Activated CD4-positive, alpha-beta T cell treated with anti-CD3 and anti-CD28 coated beads for 36 hours (primary cell): ENCODE measurements around the gene WNT8B. TPM values are rescaled to one million over a fixed set of nuclear protein-coding genes. Genes with fewer than 3 reads are reported as not detected.

Experiments
- ATAC-seq: fragments of 200-7000 bp; cut with Tn5 transposase; one replicate; pipeline ENCODE4 v1.10.0; 2021; ENCODE audit warnings: mild to moderate bottlenecking, moderate library complexity
- CTCF ChIA-PET: fragments of 350-600 bp; sonication (Branson Sonifier 250); formaldehyde crosslinking; loops from one replicate; lab custom pipeline; 2021; ENCODE audit warnings: antibody characterized with exemption; lab: Charles Lee
- POLR2A ChIA-PET: fragments of 350-600 bp; sonication (Branson Sonifier 250); formaldehyde crosslinking; loops from one replicate; lab custom pipeline; 2021; ENCODE audit warnings: antibody characterized with exemption, inconsistent platforms; lab: Charles Lee
- DNase-seq: peaks from one replicate; pipeline ENCODE4 v3.0.0-alpha.2; 2020
- H3K27ac Mint-ChIP-seq: one replicate; pipeline ENCODE4 v1.8.0; 2021; ENCODE audit warnings: mixed read lengths
- H3K27me3 Mint-ChIP-seq: one replicate; pipeline ENCODE4 v1.8.0; 2021; ENCODE audit warnings: mixed read lengths
- H3K36me3 Mint-ChIP-seq: one replicate; pipeline ENCODE4 v1.8.0; 2021; ENCODE audit warnings: low read depth, mixed read lengths
- H3K4me1 Mint-ChIP-seq: one replicate; pipeline ENCODE4 v1.8.0; 2021; ENCODE audit warnings: mixed read lengths
- H3K4me3 Mint-ChIP-seq: one replicate; pipeline ENCODE4 v1.8.0; 2021; ENCODE audit warnings: mild to moderate bottlenecking, moderate library complexity, mixed read lengths
- H3K9me3 Mint-ChIP-seq: one replicate; pipeline ENCODE4 v1.8.0; 2021; ENCODE audit warnings: low read depth, mixed read lengths
- intact Hi-C, 2 experiments: fragments of 100-400 bp; cut with DNase I in 1 of 2; cut with micrococcal nuclease in 1 of 2; formaldehyde crosslinking; loops; one replicate each; pipeline versions ENCODE4 v1.14.2 to v1.15.1; 2022 to 2024; cut with DNase I, micrococcal nuclease
- total RNA-seq, 2 experiments: library from RNA; stranded (reverse); gene quantifications; one replicate each; pipeline ENCODE4 v1.2.3, GENCODE V29; 2021

Gene WNT8B
- total RNA-seq, 2 experiments from 2014 or later, result 0.40 to 0.43 TPM

DNA sequence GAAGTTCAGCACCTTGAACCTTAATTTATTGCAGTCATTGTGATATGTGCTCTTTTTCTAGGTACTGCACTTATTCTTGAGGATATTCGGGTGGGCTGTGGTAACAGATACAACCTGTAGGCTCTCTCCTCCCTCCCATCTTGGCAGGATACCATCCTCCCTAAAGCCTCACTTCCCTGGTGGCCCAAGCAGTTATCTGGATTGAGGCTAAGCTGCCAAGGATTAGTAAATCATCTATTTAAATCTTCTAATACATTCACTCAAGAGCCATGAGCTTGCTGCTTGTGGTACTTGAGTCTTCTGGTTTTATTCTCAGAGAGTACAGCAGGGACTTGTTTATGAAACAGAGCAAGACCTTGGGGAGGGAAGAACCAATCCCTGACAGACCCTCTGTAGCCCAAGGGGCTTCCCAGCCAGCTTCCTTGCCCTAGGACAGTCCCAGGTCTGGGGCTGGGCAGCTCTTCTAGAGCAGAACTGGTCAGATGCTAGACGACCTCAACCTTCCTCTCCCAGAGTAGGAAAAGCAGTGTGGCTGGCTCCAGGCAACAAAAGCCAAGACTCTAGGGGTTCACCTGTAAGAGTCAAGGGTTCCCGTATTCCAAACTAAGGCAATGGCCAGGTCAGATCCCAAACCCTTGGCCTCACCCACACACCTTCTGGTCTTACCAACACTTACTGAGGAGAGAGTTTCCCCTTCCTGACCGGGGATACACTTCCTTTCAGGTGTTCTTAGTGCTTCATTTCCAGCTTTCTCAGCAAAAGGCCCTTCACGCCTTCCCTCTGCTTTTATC, 21.3 kb downstream of the WNT8B start:
- Mint-ChIP-seq H3K36me3 (peaks cover 6% of the 10 kb centered on the region), H3K4me3 (no peak overlapping the region), H3K27me3 (peaks cover 10% of the 10 kb centered on the region), H3K9me3 (no peaks in the 10 kb centered on the region), H3K4me1 (peaks cover 5% of the 10 kb centered on the region), H3K27ac (no peak overlapping the region)
- no peak for DNase-seq
- intact Hi-C loops, result no loop called here
- ChIA-PET CTCF (interaction anchor here (0.6 to 6.5 kb wide), 8 partner anchors 10 to 52 kb away, joined by 3 to 131 read pairs (median 20); partner anchors contain the start of genes HIF1AN and SEC31B), POLR2A (no interaction called here)
- no peak for ATAC-seq

- Mint-ChIP-seq H3K36me3 (peaks cover 15% of the 10 kb centered on the region), H3K27me3 (peaks cover 4% of the 10 kb centered on the region), H3K4me1 (peaks cover 5% of the 10 kb centered on the region), H3K4me3 (no peak overlapping the region), H3K9me3 (no peaks in the 10 kb centered on the region), H3K27ac (no peak overlapping the region)
- ChIA-PET POLR2A (no interaction called here), CTCF (interaction anchor here (0.7 to 6.5 kb wide), 4 partner anchors 9 to 306 kb away, joined by 3 to 131 read pairs (median 82); partner anchors contain the start of gene SEC31B)
- no peak for ATAC-seq
- intact Hi-C loops, result no loop called here
- no peak for DNase-seq
Observed at GRCh38 chr10:100485366-100485765, 22.6 kb downstream of the WNT8B start.

- H3K36me3 Mint-ChIP-seq, result peaks cover 16% of the 10 kb centered on the region
- H3K9me3 Mint-ChIP-seq, result no peaks in the 10 kb centered on the region
- ATAC-seq, result no peak
- no peak overlapping the region for H3K4me3 Mint-ChIP-seq
- H3K27me3 Mint-ChIP-seq, result peaks cover 2% of the 10 kb centered on the region
- POLR2A ChIA-PET, result no interaction called here
- intact Hi-C loops, result no loop called here
- peaks cover 5% of the 10 kb centered on the region for H3K4me1 Mint-ChIP-seq
- H3K27ac Mint-ChIP-seq, result no peak overlapping the region
- no peak for DNase-seq
- CTCF ChIA-PET, result interaction anchor here (0.7 to 6.5 kb wide), 5 partner anchors 9 to 307 kb away, joined by 3 to 131 read pairs (median 67); partner anchors contain the start of gene SEC31B
Observed at GRCh38 chr10:100485801-100486495, 23.1 kb downstream of the WNT8B start.

DNA sequence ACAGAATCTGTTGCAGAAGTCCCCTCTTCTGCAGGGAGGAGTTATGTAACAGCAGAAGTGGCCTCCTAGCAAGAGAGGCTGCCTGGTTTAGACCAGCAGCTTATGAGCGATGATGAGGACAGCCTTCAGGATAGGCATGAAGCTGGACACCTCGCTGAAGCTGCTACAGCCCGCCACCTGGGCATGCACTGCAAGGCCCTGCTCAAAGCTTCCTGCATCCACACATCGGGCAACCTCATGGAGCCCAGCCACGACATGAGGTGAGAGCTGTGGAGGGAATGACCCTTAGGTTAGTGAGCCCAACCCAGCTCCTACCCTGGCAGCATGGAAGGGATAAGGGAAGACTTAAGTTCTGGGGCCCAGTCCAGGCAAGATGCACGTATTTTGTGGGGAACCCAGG, 24.7 kb downstream of the WNT8B start:
- ATAC-seq, result no peak
- DNase-seq, result no peak
- intact Hi-C loops, result no loop called here
- H3K27me3 Mint-ChIP-seq, result no peaks in the 10 kb centered on the region
- ChIA-PET CTCF (interaction anchor here (0.6 to 1.3 kb wide), 4 partner anchors 10 to 176 kb away, joined by 3 to 5 read pairs (median 3); no protein-coding TSS in a partner anchor), POLR2A (interaction anchor here (0.5 kb wide), 1 partner anchor 114 kb away, joined by 3 read pairs; no protein-coding TSS in a partner anchor)
- H3K36me3 Mint-ChIP-seq, result peaks cover 23% of the 10 kb centered on the region
- no peak overlapping the region for H3K27ac Mint-ChIP-seq
- H3K9me3 Mint-ChIP-seq, result no peaks in the 10 kb centered on the region
- no peaks in the 10 kb centered on the region for H3K4me1 Mint-ChIP-seq
- H3K4me3 Mint-ChIP-seq, result no peak overlapping the region

DNA sequence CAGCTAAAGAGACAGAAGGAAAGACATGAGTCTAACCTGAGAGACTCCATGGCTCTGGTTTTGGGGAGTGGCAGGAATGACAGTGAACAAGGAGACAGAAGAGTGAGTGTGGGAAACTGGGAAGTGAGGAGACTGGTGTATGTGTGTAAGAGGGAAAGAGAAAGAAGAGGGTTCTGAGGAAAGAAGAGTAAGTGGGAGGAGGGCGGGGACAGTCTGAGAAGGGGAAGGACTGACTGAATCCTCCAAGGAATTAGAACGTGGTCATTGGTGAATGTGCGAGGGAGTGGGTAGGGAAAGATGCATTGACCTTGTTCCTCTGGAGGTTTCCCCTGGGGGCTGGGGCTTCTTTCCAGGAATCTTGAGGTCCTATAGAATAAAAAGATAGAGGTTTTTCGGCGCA, 26.6 kb downstream of the WNT8B start:
- Mint-ChIP-seq H3K4me1 (no peaks in the 10 kb centered on the region), H3K9me3 (no peaks in the 10 kb centered on the region), H3K27me3 (no peaks in the 10 kb centered on the region), H3K36me3 (peaks cover 33% of the 10 kb centered on the region), H3K4me3 (no peak overlapping the region), H3K27ac (no peak overlapping the region)
- ChIA-PET POLR2A (no interaction called here), CTCF (interaction anchor here (1.2 kb wide), 1 partner anchor 35 kb away, joined by 3 read pairs; no protein-coding TSS in a partner anchor)
- DNase-seq, result no peak
- intact Hi-C loops, result no loop called here
- ATAC-seq, result no peak

DNA sequence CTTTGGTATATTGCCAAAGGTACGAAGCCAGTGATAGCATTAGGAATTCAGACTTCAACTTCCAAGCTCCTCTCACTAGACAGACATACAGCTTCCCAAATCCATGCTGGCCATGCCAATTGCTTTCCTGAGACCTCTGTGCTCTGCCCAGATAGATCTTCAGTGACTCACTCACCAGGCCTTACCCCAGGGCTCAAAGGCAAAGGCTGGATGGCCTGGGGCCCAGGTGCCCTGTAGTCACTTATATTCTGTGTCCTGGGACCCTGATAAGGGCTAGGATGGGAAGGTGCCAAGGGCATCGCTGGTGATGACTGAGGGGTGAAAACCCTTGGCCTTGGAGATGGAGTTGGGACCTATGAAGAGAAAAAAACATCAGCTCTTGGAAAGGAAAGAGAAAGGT, 27.7 kb downstream of the WNT8B start:
- intact Hi-C loops, result no loop called here
- Mint-ChIP-seq H3K4me1 (no peaks in the 10 kb centered on the region), H3K4me3 (no peak overlapping the region), H3K36me3 (peaks cover 38% of the 10 kb centered on the region), H3K27me3 (no peaks in the 10 kb centered on the region), H3K27ac (no peak overlapping the region), H3K9me3 (no peaks in the 10 kb centered on the region)
- CTCF ChIA-PET, result interaction anchor here (0.6 to 1.2 kb wide), 2 partner anchors 28 to 265 kb away, joined by 3 to 4 read pairs; no protein-coding TSS in a partner anchor
- POLR2A ChIA-PET, result no interaction called here
- DNase-seq (no peak), ATAC-seq (no peak)

GRCh38 chr10:100496567-100496966, 33.8 kb downstream of the WNT8B start:
- H3K9me3 Mint-ChIP-seq, result no peaks in the 10 kb centered on the region
- H3K4me3 Mint-ChIP-seq, result no peak overlapping the region
- H3K27me3 Mint-ChIP-seq, result no peaks in the 10 kb centered on the region
- intact Hi-C loops, result no loop called here
- H3K27ac Mint-ChIP-seq, result peak overlapping the region; percentile 62
- ATAC-seq (peak; percentile 53), DNase-seq (peak; percentile 20)
- CTCF ChIA-PET, result interaction anchor here (0.8 to 7.7 kb wide), 5 partner anchors 9 to 22 kb away, joined by 3 to 67 read pairs (median 15); no protein-coding TSS in a partner anchor
- H3K36me3 Mint-ChIP-seq, result peaks cover 52% of the 10 kb centered on the region
- POLR2A ChIA-PET, result no interaction called here
- peaks cover 5% of the 10 kb centered on the region for H3K4me1 Mint-ChIP-seq

- intact Hi-C loops, result no loop called here
- no peak overlapping the region for H3K27ac Mint-ChIP-seq
- no peak for DNase-seq
- H3K4me1 Mint-ChIP-seq, result peaks cover 5% of the 10 kb centered on the region
- no peaks in the 10 kb centered on the region for H3K27me3 Mint-ChIP-seq
- no peak for ATAC-seq
- H3K4me3 Mint-ChIP-seq, result no peak overlapping the region
- H3K9me3 Mint-ChIP-seq, result no peaks in the 10 kb centered on the region
- ChIA-PET CTCF (interaction anchor here (0.6 to 7.7 kb wide), 4 partner anchors 12 to 94 kb away, joined by 4 to 38 read pairs (median 6); no protein-coding TSS in a partner anchor), POLR2A (no interaction called here)
- H3K36me3 Mint-ChIP-seq, result peaks cover 62% of the 10 kb centered on the region
Observed at GRCh38 chr10:100498059-100498458, 35.2 kb downstream of the WNT8B start.

GRCh38 chr10:100501423-100501822, 38.6 kb downstream of the WNT8B start:
- Mint-ChIP-seq H3K36me3 (peaks cover 60% of the 10 kb centered on the region), H3K4me1 (peaks cover 11% of the 10 kb centered on the region), H3K9me3 (no peaks in the 10 kb centered on the region), H3K27ac (no peak overlapping the region), H3K4me3 (no peak overlapping the region), H3K27me3 (no peaks in the 10 kb centered on the region)
- ATAC-seq, result no peak
- CTCF ChIA-PET, result interaction anchor here (0.6 to 7.7 kb wide), 6 partner anchors 9 to 68 kb away, joined by 3 to 38 read pairs (median 4); no protein-coding TSS in a partner anchor
- no peak for DNase-seq
- POLR2A ChIA-PET, result no interaction called here
- intact Hi-C loops, result no loop called here

GRCh38 chr10:100502926-100503494, 40.2 kb downstream of the WNT8B start:
- POLR2A ChIA-PET, result no interaction called here
- peaks cover 65% of the 10 kb centered on the region for H3K36me3 Mint-ChIP-seq
- no peak overlapping the region for H3K4me3 Mint-ChIP-seq
- DNase-seq (no peak), ATAC-seq (no peak)
- CTCF ChIA-PET, result interaction anchor here (2.7 to 7.7 kb wide), 2 partner anchors 7 to 21 kb away, joined by 13 to 38 read pairs; no protein-coding TSS in a partner anchor
- H3K27ac Mint-ChIP-seq, result no peak overlapping the region
- intact Hi-C loops, result no loop called here
- H3K27me3 Mint-ChIP-seq, result no peaks in the 10 kb centered on the region
- peaks cover 22% of the 10 kb centered on the region for H3K4me1 Mint-ChIP-seq
- no peaks in the 10 kb centered on the region for H3K9me3 Mint-ChIP-seq

DNA sequence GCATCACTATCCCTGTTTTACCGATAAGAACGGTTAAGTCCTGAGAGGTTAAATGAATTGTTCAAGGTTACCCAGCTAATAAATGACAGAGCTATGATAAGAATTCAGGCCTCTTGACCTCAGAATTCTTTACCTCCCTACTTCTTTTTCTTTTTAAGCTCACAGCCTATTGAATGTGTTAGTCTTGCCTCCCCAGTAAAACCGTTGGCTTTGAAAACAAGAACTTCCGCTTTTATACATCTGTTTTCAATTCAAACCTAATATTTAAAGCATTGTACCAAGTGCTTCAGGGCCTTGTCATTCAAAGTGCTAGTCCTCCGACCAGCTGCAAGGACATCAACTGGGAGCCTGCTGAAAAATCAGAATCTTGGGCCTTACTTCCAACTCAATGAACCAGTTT, 41.3 kb downstream of the WNT8B start:
- H3K4me3 Mint-ChIP-seq, result no peak overlapping the region
- H3K4me1 Mint-ChIP-seq, result peaks cover 33% of the 10 kb centered on the region
- H3K36me3 Mint-ChIP-seq, result peaks cover 62% of the 10 kb centered on the region
- POLR2A ChIA-PET, result no interaction called here
- DNase-seq (no peak), ATAC-seq (no peak)
- H3K27me3 Mint-ChIP-seq, result no peaks in the 10 kb centered on the region
- CTCF ChIA-PET, result interaction anchor here (0.9 to 1.2 kb wide), 3 partner anchors 15 to 70 kb away, joined by 4 read pairs; no protein-coding TSS in a partner anchor
- intact Hi-C loops, result no loop called here
- H3K9me3 Mint-ChIP-seq, result no peaks in the 10 kb centered on the region
- no peak overlapping the region for H3K27ac Mint-ChIP-seq
